ENCODE data around the gene ACTR1A. TPM values are rescaled to one million over a fixed set of nuclear protein-coding genes. Genes with fewer than 3 reads are reported as not detected.

ACTR1A gene
- polyA plus RNA-seq, 1 donor (not counting 4 experiments of a cell fraction or from before 2014, with no cell fraction given): 162 TPM

GRCh38 chr10:102522874-102523249 lies 20.4 kb upstream of the ACTR1A start:
- no peaks in the 10 kb centered on the region for H4K20me1 ChIP-seq (ENCODE audit: control insufficient read depth, extremely low read depth, insufficient read depth, low read length)
- H3K9me3 ChIP-seq (ENCODE audit: control insufficient read depth, low read depth, low read length): no peaks in the 10 kb centered on the region
- peaks cover 0 to 4% of the 10 kb centered on the region in 2 experiments for H3K36me3 ChIP-seq (ENCODE audit: control insufficient read depth in 2 of 2, extremely low read depth in 1 of 2, insufficient read depth in 2 of 2, low read length in 2 of 2)
- no peak overlapping the region for H2AFZ ChIP-seq (ENCODE audit: control insufficient read depth, low read length)
- H3K9me1 ChIP-seq (ENCODE audit: control insufficient read depth, extremely low read depth, insufficient read depth, low read length): no peaks in the 10 kb centered on the region
- no peak for TF ChIP-seq EZH2 (IDR thresholded peaks at IDR 0.05; ENCODE audit: low read length)
- TF ChIP-seq CTCF (optimal IDR thresholded peaks at IDR 0.05 in 1 of 3, IDR thresholded peaks at IDR 0.05 in 1 of 3, conservative IDR thresholded peaks at IDR 0.05 in 1 of 3; ENCODE audit: extremely low read depth in 1 of 3, insufficient read depth in 2 of 3, low read length in 3 of 3): no peak
- DNase-seq (ENCODE audit: low read depth, low spot score) (no peak), FAIRE-seq (no peak)
- H3K4me3 ChIP-seq (ENCODE audit: control insufficient read depth in 2 of 3, extremely low read depth in 1 of 3, insufficient read depth in 2 of 3, low read depth in 1 of 3, low read length in 3 of 3): no peak overlapping the region
- no peaks in the 10 kb centered on the region for H3K4me1 ChIP-seq (ENCODE audit: control insufficient read depth, extremely low read depth, insufficient read depth, low read length)
- no peak overlapping the region for H3K9ac ChIP-seq (ENCODE audit: control insufficient read depth, extremely low read depth, insufficient read depth, low read length)
- H3K27ac ChIP-seq (ENCODE audit: control insufficient read depth, insufficient read depth, low read length): no peak overlapping the region
- no peaks in the 10 kb centered on the region for H3K27me3 ChIP-seq (ENCODE audit: control insufficient read depth, extremely low read depth, insufficient read depth, low read length)
- no peaks in the 10 kb centered on the region for H3K79me2 ChIP-seq (ENCODE audit: control insufficient read depth, insufficient read depth, low read length)
- H3K4me2 ChIP-seq (ENCODE audit: control insufficient read depth, extremely low read depth, insufficient read depth, low read depth, low read length): no peak overlapping the region
- dilution Hi-C loops (cut with MboI; ENCODE audit: extremely low pct_ligation_motif_present, low sequenced_read_pairs): no loop called here

- Histone ChIP-seq H3K27ac (ENCODE audit: control insufficient read depth, insufficient read depth, low read length) (no peak overlapping the region), H3K36me3 (ENCODE audit: control insufficient read depth in 2 of 2, extremely low read depth in 1 of 2, insufficient read depth in 2 of 2, low read length in 2 of 2) (peaks cover 5 to 6% of the 10 kb centered on the region in 2 experiments), H3K27me3 (ENCODE audit: control insufficient read depth, extremely low read depth, insufficient read depth, low read length) (no peaks in the 10 kb centered on the region), H2AFZ (ENCODE audit: control insufficient read depth, low read length) (no peak overlapping the region), H4K20me1 (ENCODE audit: control insufficient read depth, extremely low read depth, insufficient read depth, low read length) (no peaks in the 10 kb centered on the region), H3K79me2 (ENCODE audit: control insufficient read depth, insufficient read depth, low read length) (no peaks in the 10 kb centered on the region), H3K9ac (ENCODE audit: control insufficient read depth, extremely low read depth, insufficient read depth, low read length) (no peak overlapping the region), H3K4me3 (ENCODE audit: control insufficient read depth in 2 of 3, extremely low read depth in 1 of 3, insufficient read depth in 2 of 3, low read depth in 1 of 3, low read length in 3 of 3) (no peak overlapping the region), H3K9me3 (ENCODE audit: control insufficient read depth, low read depth, low read length) (no peaks in the 10 kb centered on the region), H3K4me1 (ENCODE audit: control insufficient read depth, extremely low read depth, insufficient read depth, low read length) (no peaks in the 10 kb centered on the region), H3K4me2 (ENCODE audit: control insufficient read depth, extremely low read depth, insufficient read depth, low read depth, low read length) (no peak overlapping the region), H3K9me1 (ENCODE audit: control insufficient read depth, extremely low read depth, insufficient read depth, low read length) (no peaks in the 10 kb centered on the region)
- dilution Hi-C loops (cut with MboI; ENCODE audit: extremely low pct_ligation_motif_present, low sequenced_read_pairs): no loop called here
- FAIRE-seq: no peak
- DNase-seq (ENCODE audit: low read depth, low spot score): no peak
- TF ChIP-seq EZH2 (IDR thresholded peaks at IDR 0.05; ENCODE audit: low read length) (no peak), CTCF (optimal IDR thresholded peaks at IDR 0.05 in 1 of 3, IDR thresholded peaks at IDR 0.05 in 1 of 3, conservative IDR thresholded peaks at IDR 0.05 in 1 of 3; ENCODE audit: extremely low read depth in 1 of 3, insufficient read depth in 2 of 3, low read length in 3 of 3) (no peak)
These were observed 16.8 kb upstream of the ACTR1A start for GRCh38 chr10:102519246-102519825.

Measured in keratinocyte (primary cell).